Measurements from ENCODE around the gene WDR3. TPM values are rescaled to one million over a fixed set of nuclear protein-coding genes. Genes with fewer than 3 reads are reported as not detected.

Gene WDR3
- total and polyA plus RNA-seq, 10 of the 15 experiments (the other 5 are each of a cell fraction or from before 2014, with no cell fraction given) = 24.0 to 66.5 (median 42.9) TPM

DNA sequence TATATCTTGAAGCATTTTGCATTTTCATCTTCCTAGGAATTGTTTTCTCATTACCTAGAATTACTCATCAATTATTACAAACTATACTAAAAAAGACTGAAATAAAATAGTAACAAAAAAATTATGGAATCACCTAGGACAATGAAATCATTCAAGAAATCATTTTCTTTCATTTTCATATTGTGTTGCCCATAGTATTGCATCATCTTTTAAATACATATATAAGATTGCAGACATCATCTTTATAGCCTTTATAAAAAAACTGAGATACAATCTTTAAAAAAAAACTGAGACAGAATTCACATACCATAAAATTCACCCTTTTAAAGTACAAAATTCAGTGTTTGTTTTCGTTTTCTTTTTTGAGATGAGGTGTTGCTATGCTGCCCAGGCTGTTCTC lies 29.7 kb upstream of the WDR3 start:
- DNase-seq (ENCODE audit: low read depth, low spot score) (no peak), ATAC-seq (no peak), FAIRE-seq (no peak)
- Histone ChIP-seq H3K79me2 (ENCODE audit: control insufficient read depth, insufficient read depth, low read length) (no peaks in the 10 kb centered on the region), H3K4me1 (ENCODE audit: control insufficient read depth, insufficient read depth, low read length) (no peaks in the 10 kb centered on the region), H3K36me3 (ENCODE audit: control insufficient read depth in 2 of 2, insufficient read depth in 2 of 2, low read length in 1 of 2) (peaks cover 0 to 14% of the 10 kb centered on the region in 2 experiments; a peak in 3 of 4 replicates), H3K9me3 (replicated peaks; ENCODE audit: control insufficient read depth, insufficient read depth, low read length) (no peaks in the 10 kb centered on the region), H3K4me3 (no peak overlapping the region), H3K27ac (ENCODE audit: control insufficient read depth, insufficient read depth) (no peak overlapping the region), H3K27me3 (replicated peaks in 1 of 2; ENCODE audit: control insufficient read depth in 2 of 2, insufficient read depth in 2 of 2, low read length in 1 of 2) (no peaks in the 10 kb centered on the region), H3K4me2 (ENCODE audit: control insufficient read depth, insufficient read depth) (no peak overlapping the region), H3K9ac (ENCODE audit: control insufficient read depth, insufficient read depth, low read length) (no peak overlapping the region), H2AFZ (ENCODE audit: control insufficient read depth, low read depth, low read length) (no peak overlapping the region), H4K20me1 (ENCODE audit: control insufficient read depth, insufficient read depth) (no peaks in the 10 kb centered on the region)
- 93% methylated on average over 1 of the region's 1 CpG for WGBS (ENCODE audit: insufficient coverage, insufficient replicate concordance, low lambda C conversion rate, missing lambda C conversion rate)
- TF ChIP-seq CHD4 (IDR thresholded peaks at IDR 0.05) (no peak), SIX5 (IDR thresholded peaks at IDR 0.05; ENCODE audit: low read depth, low read length, severe bottlenecking) (no peak), CREB1 (IDR thresholded peaks at IDR 0.05; ENCODE audit: low read depth) (no peak), ATF7 (IDR thresholded peaks at IDR 0.05; ENCODE audit: low read depth) (no peak), ETV6 (conservative IDR thresholded peaks at IDR 0.05 in 1 of 2, IDR thresholded peaks at IDR 0.05 in 1 of 2; ENCODE audit: borderline replicate concordance in 1 of 2, low read depth in 1 of 2) (no peak), KLF5 (IDR thresholded peaks at IDR 0.05; ENCODE audit: partially characterized antibody) (no peak), NFIC (IDR thresholded peaks at IDR 0.05; ENCODE audit: low read depth, low read length) (no peak), IKZF2 (IDR thresholded peaks at IDR 0.05) (no peak), IKZF1 (conservative IDR thresholded peaks at IDR 0.05) (no peak), TAF1 (IDR thresholded peaks at IDR 0.05; ENCODE audit: borderline replicate concordance, low read depth, low read length) (no peak), SMAD1 (IDR thresholded peaks at IDR 0.05; ENCODE audit: low read depth, partially characterized antibody) (no peak), BHLHE40 (IDR thresholded peaks at IDR 0.05; ENCODE audit: borderline replicate concordance in 1 of 2, low read depth in 2 of 2, low read length in 1 of 2) (no peak)
- TF ChIP-seq, protein P1, sequence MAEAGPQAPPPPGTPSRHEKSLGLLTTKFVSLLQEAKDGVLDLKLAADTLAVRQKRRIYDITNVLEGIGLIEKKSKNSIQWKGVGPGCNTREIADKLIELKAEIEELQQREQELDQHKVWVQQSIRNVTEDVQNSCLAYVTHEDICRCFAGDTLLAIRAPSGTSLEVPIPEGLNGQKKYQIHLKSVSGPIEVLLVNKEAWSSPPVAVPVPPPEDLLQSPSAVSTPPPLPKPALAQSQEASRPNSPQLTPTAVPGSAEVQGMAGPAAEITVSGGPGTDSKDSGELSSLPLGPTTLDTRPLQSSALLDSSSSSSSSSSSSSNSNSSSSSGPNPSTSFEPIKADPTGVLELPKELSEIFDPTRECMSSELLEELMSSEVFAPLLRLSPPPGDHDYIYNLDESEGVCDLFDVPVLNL (IDR thresholded peaks at IDR 0.05; ENCODE audit: low read depth, low read length) = no peak
- TF ChIP-seq, protein P2, sequence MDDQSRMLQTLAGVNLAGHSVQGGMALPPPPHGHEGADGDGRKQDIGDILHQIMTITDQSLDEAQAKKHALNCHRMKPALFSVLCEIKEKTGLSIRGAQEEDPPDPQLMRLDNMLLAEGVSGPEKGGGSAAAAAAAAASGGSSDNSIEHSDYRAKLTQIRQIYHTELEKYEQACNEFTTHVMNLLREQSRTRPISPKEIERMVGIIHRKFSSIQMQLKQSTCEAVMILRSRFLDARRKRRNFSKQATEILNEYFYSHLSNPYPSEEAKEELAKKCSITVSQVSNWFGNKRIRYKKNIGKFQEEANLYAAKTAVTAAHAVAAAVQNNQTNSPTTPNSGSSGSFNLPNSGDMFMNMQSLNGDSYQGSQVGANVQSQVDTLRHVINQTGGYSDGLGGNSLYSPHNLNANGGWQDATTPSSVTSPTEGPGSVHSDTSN (IDR thresholded peaks at IDR 0.05; ENCODE audit: insufficient replicate concordance, low read depth, low read length) = no peak
- TF ChIP-seq, protein P3, sequence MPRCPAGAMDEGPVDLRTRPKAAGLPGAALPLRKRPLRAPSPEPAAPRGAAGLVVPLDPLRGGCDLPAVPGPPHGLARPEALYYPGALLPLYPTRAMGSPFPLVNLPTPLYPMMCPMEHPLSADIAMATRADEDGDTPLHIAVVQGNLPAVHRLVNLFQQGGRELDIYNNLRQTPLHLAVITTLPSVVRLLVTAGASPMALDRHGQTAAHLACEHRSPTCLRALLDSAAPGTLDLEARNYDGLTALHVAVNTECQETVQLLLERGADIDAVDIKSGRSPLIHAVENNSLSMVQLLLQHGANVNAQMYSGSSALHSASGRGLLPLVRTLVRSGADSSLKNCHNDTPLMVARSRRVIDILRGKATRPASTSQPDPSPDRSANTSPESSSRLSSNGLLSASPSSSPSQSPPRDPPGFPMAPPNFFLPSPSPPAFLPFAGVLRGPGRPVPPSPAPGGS (IDR thresholded peaks at IDR 0.05; ENCODE audit: borderline replicate concordance, insufficient read depth, low read depth, low read length, poor library complexity, severe bottlenecking) = no peak
- TF ChIP-seq, protein P4, sequence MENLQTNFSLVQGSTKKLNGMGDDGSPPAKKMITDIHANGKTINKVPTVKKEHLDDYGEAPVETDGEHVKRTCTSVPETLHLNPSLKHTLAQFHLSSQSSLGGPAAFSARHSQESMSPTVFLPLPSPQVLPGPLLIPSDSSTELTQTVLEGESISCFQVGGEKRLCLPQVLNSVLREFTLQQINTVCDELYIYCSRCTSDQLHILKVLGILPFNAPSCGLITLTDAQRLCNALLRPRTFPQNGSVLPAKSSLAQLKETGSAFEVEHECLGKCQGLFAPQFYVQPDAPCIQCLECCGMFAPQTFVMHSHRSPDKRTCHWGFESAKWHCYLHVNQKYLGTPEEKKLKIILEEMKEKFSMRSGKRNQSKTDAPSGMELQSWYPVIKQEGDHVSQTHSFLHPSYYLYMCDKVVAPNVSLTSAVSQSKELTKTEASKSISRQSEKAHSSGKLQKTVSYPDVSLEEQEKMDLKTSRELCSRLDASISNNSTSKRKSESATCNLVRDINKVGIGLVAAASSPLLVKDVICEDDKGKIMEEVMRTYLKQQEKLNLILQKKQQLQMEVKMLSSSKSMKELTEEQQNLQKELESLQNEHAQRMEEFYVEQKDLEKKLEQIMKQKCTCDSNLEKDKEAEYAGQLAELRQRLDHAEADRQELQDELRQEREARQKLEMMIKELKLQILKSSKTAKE (IDR thresholded peaks at IDR 0.05; ENCODE audit: low read depth, poor library complexity, severe bottlenecking) = no peak
- ChIA-PET CTCF (interaction anchor here (0.6 to 1.9 kb wide), 4 partner anchors 15 to 239 kb away, joined by 3 to 6 read pairs (median 4); no protein-coding TSS in a partner anchor), RAD21 (ENCODE audit: unreplicated experiment) (no interaction called here), SMC1A (ENCODE audit: uncharacterized antibody, unreplicated experiment) (no interaction called here), POLR2A (no interaction called here)
- BruUV-seq (replicated peaks) = no TSS peak
- in situ Hi-C loops (cut with MboI) (loop anchor here (10.0 kb wide), 1 partner anchor 365 kb away; no protein-coding TSS in a partner anchor), intact Hi-C loops (cut with micrococcal nuclease; ENCODE audit: unreplicated experiment) (loop anchor here (5.0 kb wide), 3 partner anchors 82 to 388 kb away; no protein-coding TSS in a partner anchor)
